HUES64 (cell line): ENCODE results near the gene NR5A2.

ENCODE experiments used
- H3K27ac ChIP-seq: 2 replicates; pipeline ENCODE4 v1.7.0; 2013; ENCODE audit warnings: low read depth, low read length, inconsistent platforms
- H3K27me3 ChIP-seq: 2 replicates; pipeline ENCODE4 v1.6.1; 2013; ENCODE audit warnings: mild to moderate bottlenecking, low read length; ENCODE audit not compliant: insufficient read depth
- H3K36me3 ChIP-seq: 2 replicates; pipeline ENCODE4 v1.6.1; 2013; ENCODE audit warnings: mild to moderate bottlenecking, low read length; ENCODE audit not compliant: insufficient read depth
- H3K4me1 ChIP-seq: 2 replicates; pipeline ENCODE4 v1.6.1; 2013; ENCODE audit warnings: mild to moderate bottlenecking, low read length, moderate library complexity; ENCODE audit not compliant: insufficient read depth
- H3K4me3 ChIP-seq: 2 replicates; pipeline ENCODE4 v1.5.1; 2013; ENCODE audit warnings: mild to moderate bottlenecking, low read length, moderate library complexity
- H3K9ac ChIP-seq: 2 replicates; pipeline ENCODE4 v1.6.1; 2013; ENCODE audit warnings: mild to moderate bottlenecking, low read depth, low read length
- H3K9me3 ChIP-seq: 2 replicates; pipeline ENCODE4 v1.6.1; 2013; ENCODE audit warnings: low read depth, low read length; ENCODE audit not compliant: insufficient read depth
- WGBS: fragments of 150-250, 120-280 bp; methylation state at CpG from one replicate; pipeline ENCODE4 v1.1.7; 2013; ENCODE audit warnings: missing lambda C conversion rate; 5-methylcytosine and 5-hydroxymethylcytosine counted together

NR5A2 gene

GRCh38 chr1:200036619-200037270, 9.2 kb downstream of the NR5A2 start:
- peaks cover 33% of the 10 kb centered on the region for H3K4me1 ChIP-seq
- H3K9ac ChIP-seq, result no peak overlapping the region
- peak overlapping the region; percentile 64 for H3K4me3 ChIP-seq
- peaks cover 98% of the 10 kb centered on the region for H3K27me3 ChIP-seq
- no peaks in the 10 kb centered on the region for H3K36me3 ChIP-seq
- no peak overlapping the region for H3K27ac ChIP-seq
- WGBS, result 6% methylated on average over 18 of the region's 18 CpGs
- H3K9me3 ChIP-seq, result no peaks in the 10 kb centered on the region

- Histone ChIP-seq H3K36me3 (no peaks in the 10 kb centered on the region), H3K27ac (no peak overlapping the region), H3K4me1 (peaks cover 33% of the 10 kb centered on the region), H3K9me3 (no peaks in the 10 kb centered on the region), H3K4me3 (peak overlapping the region; percentile 81), H3K9ac (no peak overlapping the region), H3K27me3 (peaks cover 98% of the 10 kb centered on the region)
- 82% methylated on average over 2 of the region's 2 CpGs for WGBS
Observed at GRCh38 chr1:200037501-200037900, 10.0 kb downstream of the NR5A2 start.

- Histone ChIP-seq H3K36me3 (no peaks in the 10 kb centered on the region), H3K9ac (no peak overlapping the region), H3K9me3 (no peaks in the 10 kb centered on the region), H3K27ac (no peak overlapping the region), H3K27me3 (peaks cover 98% of the 10 kb centered on the region), H3K4me1 (peaks cover 33% of the 10 kb centered on the region), H3K4me3 (peak overlapping the region; percentile 81)
- 20% methylated on average over 8 of the region's 8 CpGs for WGBS
Observed at GRCh38 chr1:200037904-200038303, 10.4 kb downstream of the NR5A2 start.

- H3K4me1 ChIP-seq, result peaks cover 33% of the 10 kb centered on the region
- peaks cover 98% of the 10 kb centered on the region for H3K27me3 ChIP-seq
- H3K9me3 ChIP-seq, result no peaks in the 10 kb centered on the region
- H3K36me3 ChIP-seq, result no peaks in the 10 kb centered on the region
- peak overlapping the region; percentile 81 for H3K4me3 ChIP-seq
- peak overlapping the region; percentile 74 for H3K27ac ChIP-seq
- WGBS, result under 1% methylated on average over 31 of the region's 32 CpGs
- peak overlapping the region; percentile 58 for H3K9ac ChIP-seq
Observed at GRCh38 chr1:200038325-200038980, 10.9 kb downstream of the NR5A2 start.

- Histone ChIP-seq H3K4me3 (peak overlapping the region; percentile 81), H3K4me1 (peaks cover 41% of the 10 kb centered on the region), H3K9me3 (no peaks in the 10 kb centered on the region), H3K9ac (peak overlapping the region; percentile 58), H3K27me3 (peaks cover 98% of the 10 kb centered on the region), H3K27ac (peak overlapping the region; percentile 74), H3K36me3 (no peaks in the 10 kb centered on the region)
- under 1% methylated on average over 78 of the region's 79 CpGs for WGBS
Observed at GRCh38 chr1:200038981-200039848, 11.7 kb downstream of the NR5A2 start.

GRCh38 chr1:200039849-200040474, 12.5 kb downstream of the NR5A2 start:
- WGBS, result 1% methylated on average over 23 of the region's 26 CpGs
- peaks cover 39% of the 10 kb centered on the region for H3K4me1 ChIP-seq
- no peaks in the 10 kb centered on the region for H3K36me3 ChIP-seq
- H3K9ac ChIP-seq, result 0 out of 2 replicates have a peak overlapping the region, but pooled peaks have one; percentile 16
- peaks cover 99% of the 10 kb centered on the region for H3K27me3 ChIP-seq
- H3K4me3 ChIP-seq, result peak overlapping the region; percentile 81
- no peaks in the 10 kb centered on the region for H3K9me3 ChIP-seq
- H3K27ac ChIP-seq, result no peak overlapping the region; the same call in 1 of the 2 replicates

GRCh38 chr1:200040481-200041138, 13.1 kb downstream of the NR5A2 start:
- WGBS, result under 1% methylated on average over 35 of the region's 35 CpGs
- H3K9ac ChIP-seq, result no peak overlapping the region
- peaks cover 37% of the 10 kb centered on the region for H3K4me1 ChIP-seq
- no peak overlapping the region for H3K27ac ChIP-seq
- peaks cover 99% of the 10 kb centered on the region for H3K27me3 ChIP-seq
- no peaks in the 10 kb centered on the region for H3K9me3 ChIP-seq
- H3K4me3 ChIP-seq, result peak overlapping the region; percentile 81
- H3K36me3 ChIP-seq, result no peaks in the 10 kb centered on the region

- Histone ChIP-seq H3K9me3 (no peaks in the 10 kb centered on the region), H3K36me3 (no peaks in the 10 kb centered on the region), H3K4me1 (peaks cover 40% of the 10 kb centered on the region), H3K4me3 (peak overlapping the region; percentile 81), H3K27ac (no peak overlapping the region), H3K9ac (peak overlapping the region; percentile 8; the same call in 1 of the 2 replicates), H3K27me3 (peaks cover 91% of the 10 kb centered on the region)
- WGBS, result 1% methylated on average over 35 of the region's 35 CpGs
Observed at GRCh38 chr1:200041337-200042118, 14.0 kb downstream of the NR5A2 start.

GRCh38 chr1:200042119-200042551, 14.6 kb downstream of the NR5A2 start:
- no peak overlapping the region for H3K9ac ChIP-seq
- 2% methylated on average over 16 of the region's 22 CpGs for WGBS
- peaks cover 45% of the 10 kb centered on the region for H3K4me1 ChIP-seq
- peak overlapping the region; percentile 81 for H3K4me3 ChIP-seq
- H3K27me3 ChIP-seq, result peaks cover 85% of the 10 kb centered on the region
- H3K36me3 ChIP-seq, result no peaks in the 10 kb centered on the region
- no peaks in the 10 kb centered on the region for H3K9me3 ChIP-seq
- no peak overlapping the region for H3K27ac ChIP-seq
